Lower lobe of right lung (tissue), 2 donors: Measurements from ENCODE around the gene FAM234A. TPM values are rescaled to one million over a fixed set of nuclear protein-coding genes. Genes with fewer than 3 reads are reported as not detected.
A peak's percentile ranks its signal among the peaks of the same experiment; 100 is the strongest.
"Not testable (repeated sequence)": the region's sequence is repeated elsewhere in the genome, so short reads cannot be mapped to it uniquely, and the experiment has no call there.

Source experiments
- ATAC-seq, 2 donors: fragments of 200-7000 bp; cut with Tn5 transposase; one replicate each; pipeline ENCODE4 v1.9.1; 2020 to 2022; ENCODE audit warnings: mild to moderate bottlenecking in 2 of 2, moderate library complexity in 2 of 2
- DNase-seq: peaks from one replicate; pipeline ENCODE4 v3.0.0-alpha.2; 2020
- H3K27ac ChIP-seq: fragments of 200-600 bp; one replicate; pipeline ENCODE4 v1.8.0; 2022
- H3K27me3 ChIP-seq: fragments of 200-600 bp; one replicate; pipeline ENCODE4 v1.8.0; 2022; ENCODE audit warnings: low read depth
- H3K36me3 ChIP-seq: fragments of 200-600 bp; one replicate; pipeline ENCODE4 v1.8.0; 2022; ENCODE audit warnings: mild to moderate bottlenecking
- H3K4me1 ChIP-seq: fragments of 200-600 bp; one replicate; pipeline ENCODE4 v1.8.0; 2022
- H3K4me3 ChIP-seq: fragments of 200-600 bp; one replicate; pipeline ENCODE4 v1.8.0; 2022; ENCODE audit warnings: mild to moderate bottlenecking
- H3K9me3 ChIP-seq: fragments of 200-600 bp; one replicate; pipeline ENCODE4 v1.8.0; 2022
- CTCF ChIP-seq: fragments of 200-600 bp; IDR thresholded peaks from one replicate; pipeline ENCODE4 v1.8.0; 2022; ENCODE audit warnings: antibody characterized with exemption, mild to moderate bottlenecking
- intact Hi-C: fragments of 100-400 bp; cut with DNase I; formaldehyde crosslinking; loops from one replicate; pipeline ENCODE4 v1.11.0; 2022
- total RNA-seq: library from RNA; stranded (reverse); fragmentation: NEBNext Ultra II Directional; extraction: Animal tissue kit (Norgen Biotek cat#: 25700); gene quantifications from one replicate; pipeline ENCODE4 v1.2.1, GENCODE V29; 2021
- donor health status: DM: no; HTN: yes; CAD: no; lungs with severe emphysema.

The FAM234A gene
- total RNA-seq, 1 donor from 2014 or later, result 51.7 TPM

- DNase-seq (peak; percentile 36), ATAC-seq (no peak)
- Histone ChIP-seq H3K27ac (no peak overlapping the region), H3K9me3 (no peaks in the 10 kb centered on the region), H3K27me3 (no peaks in the 10 kb centered on the region), H3K4me1 (no peaks in the 10 kb centered on the region), H3K36me3 (peaks cover 24% of the 10 kb centered on the region), H3K4me3 (no peak overlapping the region)
- intact Hi-C loops, result no loop called here
- TF ChIP-seq CTCF, result no peak
Measured at GRCh38 chr16:249431-249830, 14.8 kb downstream of the FAM234A start.

GRCh38 chr16:252366-253337 lies 18.0 kb downstream of the FAM234A start:
- intact Hi-C loops, result no loop called here
- no peak for TF ChIP-seq CTCF
- Histone ChIP-seq H3K27ac (peak overlapping the region; percentile 51), H3K27me3 (no peaks in the 10 kb centered on the region), H3K36me3 (peaks cover 44% of the 10 kb centered on the region), H3K4me3 (no peak overlapping the region), H3K9me3 (no peaks in the 10 kb centered on the region), H3K4me1 (no peaks in the 10 kb centered on the region)
- no peak for DNase-seq
- ATAC-seq, result no peak

GRCh38 chr16:253833-254232 lies 19.2 kb downstream of the FAM234A start:
- peaks cover 44% of the 10 kb centered on the region for H3K36me3 ChIP-seq
- DNase-seq (no peak), ATAC-seq (no peak)
- no peak for TF ChIP-seq CTCF
- no peaks in the 10 kb centered on the region for H3K9me3 ChIP-seq
- H3K4me1 ChIP-seq, result no peaks in the 10 kb centered on the region
- intact Hi-C loops, result no loop called here
- no peaks in the 10 kb centered on the region for H3K27me3 ChIP-seq
- H3K4me3 ChIP-seq, result no peak overlapping the region
- H3K27ac ChIP-seq, result no peak overlapping the region

- H3K4me3 ChIP-seq, result no peak overlapping the region
- DNase-seq (no peak), ATAC-seq (no peak)
- no peak for TF ChIP-seq CTCF
- no peaks in the 10 kb centered on the region for H3K27me3 ChIP-seq
- intact Hi-C loops, result no loop called here
- H3K9me3 ChIP-seq, result no peaks in the 10 kb centered on the region
- no peak overlapping the region for H3K27ac ChIP-seq
- peaks cover 48% of the 10 kb centered on the region for H3K36me3 ChIP-seq
- no peaks in the 10 kb centered on the region for H3K4me1 ChIP-seq
Measured at GRCh38 chr16:254461-254860, 19.8 kb downstream of the FAM234A start.

GRCh38 chr16:255183-255582 lies 20.6 kb downstream of the FAM234A start:
- no peak overlapping the region for H3K27ac ChIP-seq
- no peaks in the 10 kb centered on the region for H3K9me3 ChIP-seq
- no peaks in the 10 kb centered on the region for H3K4me1 ChIP-seq
- H3K4me3 ChIP-seq, result no peak overlapping the region
- H3K27me3 ChIP-seq, result no peaks in the 10 kb centered on the region
- TF ChIP-seq CTCF, result no peak
- DNase-seq (no peak), ATAC-seq (no peak)
- intact Hi-C loops, result no loop called here
- H3K36me3 ChIP-seq, result peaks cover 53% of the 10 kb centered on the region

- intact Hi-C loops, H3K4me3 ChIP-seq, H3K27ac ChIP-seq, ATAC-seq, H3K4me1 ChIP-seq, H3K27me3 ChIP-seq, H3K9me3 ChIP-seq, DNase-seq: not testable (repeated sequence)
- peaks cover 68% of the 10 kb centered on the region for H3K36me3 ChIP-seq
Measured at GRCh38 chr16:258091-258490, 23.5 kb downstream of the FAM234A start.
